Ishikawa (cell line): ENCODE data around the gene PIAS4.

ENCODE experiments used
- CEBPB ChIP-seq: IDR thresholded peaks from 2 replicates; pipeline ENCODE4 v1.6.1; 2012
- CREB1 ChIP-seq: IDR thresholded peaks from 2 replicates; pipeline ENCODE4 v1.6.1; 2012; ENCODE audit warnings: low read depth
- EGR1 ChIP-seq: IDR thresholded peaks from 2 replicates; pipeline ENCODE4 v1.6.1; 2012
- EP300 ChIP-seq: IDR thresholded peaks from 2 replicates; pipeline ENCODE4 v1.6.1; 2012; ENCODE audit warnings: borderline replicate concordance
- FOXM1 ChIP-seq: IDR thresholded peaks from 2 replicates; pipeline ENCODE4 v1.6.1; 2012; ENCODE audit warnings: low read depth, borderline replicate concordance
- MAX ChIP-seq: IDR thresholded peaks from 2 replicates; pipeline ENCODE4 v1.6.1; 2012
- NFIC ChIP-seq: IDR thresholded peaks from 2 replicates; pipeline ENCODE4 v1.6.1; 2012
- RAD21 ChIP-seq: IDR thresholded peaks from 2 replicates; pipeline ENCODE4 v1.6.1; 2012; ENCODE audit warnings: low read depth
- REST ChIP-seq: IDR thresholded peaks from 2 replicates; pipeline ENCODE4 v1.6.1; 2012; ENCODE audit warnings: low read depth, mild to moderate bottlenecking
- TAF1 ChIP-seq: IDR thresholded peaks from 2 replicates; pipeline ENCODE4 v1.6.1; 2012; ENCODE audit warnings: low read depth, mild to moderate bottlenecking
- TCF12 ChIP-seq: IDR thresholded peaks from 2 replicates; pipeline ENCODE4 v1.6.1; 2012; ENCODE audit warnings: low read depth
- TEAD4 ChIP-seq: IDR thresholded peaks from 2 replicates; pipeline ENCODE4 v1.6.1; 2012
- USF1 ChIP-seq: IDR thresholded peaks from 2 replicates; pipeline ENCODE4 v1.6.1; 2012
- YY1 ChIP-seq: IDR thresholded peaks from 2 replicates; pipeline ENCODE4 v1.6.1; 2012; ENCODE audit warnings: low read depth
- ZBTB7A ChIP-seq: IDR thresholded peaks from 2 replicates; pipeline ENCODE4 v1.6.1; 2012; ENCODE audit warnings: low read depth

Gene PIAS4

GRCh38 chr19:4077007-4077374, 69.5 kb downstream of the PIAS4 start:
- TF ChIP-seq YY1 = no peak
- no peak for TF ChIP-seq USF1
- no peak for TF ChIP-seq EGR1
- TF ChIP-seq TAF1 = no peak
- TF ChIP-seq ZBTB7A = no peak
- no peak for TF ChIP-seq RAD21
- TF ChIP-seq REST = no peak
- TF ChIP-seq MAX = no peak
- no peak for TF ChIP-seq TEAD4
- TF ChIP-seq TCF12 = no peak
- no peak for TF ChIP-seq CEBPB
- TF ChIP-seq CREB1 = no peak
- TF ChIP-seq NFIC = no peak
- TF ChIP-seq FOXM1 = no peak

GRCh38 chr19:4077800-4078684, 70.5 kb downstream of the PIAS4 start:
- no peak for TF ChIP-seq FOXM1

- TF ChIP-seq MAX = no peak
- no peak for TF ChIP-seq NFIC
- no peak for TF ChIP-seq CREB1
- TF ChIP-seq YY1 = no peak
- TF ChIP-seq FOXM1 = no peak
- no peak for TF ChIP-seq USF1
- no peak for TF ChIP-seq EP300
- TF ChIP-seq ZBTB7A = no peak
- TF ChIP-seq TEAD4 = no peak
- no peak for TF ChIP-seq EGR1
- no peak for TF ChIP-seq RAD21
- no peak for TF ChIP-seq TAF1
- no peak for TF ChIP-seq CEBPB
- no peak for TF ChIP-seq REST
- TF ChIP-seq TCF12 = no peak
Observed at GRCh38 chr19:4080473-4080872, 72.9 kb downstream of the PIAS4 start.

- TF ChIP-seq TCF12 = no peak
- TF ChIP-seq CREB1 = no peak
- no peak for TF ChIP-seq NFIC
- TF ChIP-seq MAX = no peak
- TF ChIP-seq EGR1 = no peak
- TF ChIP-seq TAF1 = no peak
- no peak for TF ChIP-seq CEBPB
- TF ChIP-seq USF1 = no peak
- no peak for TF ChIP-seq YY1
Observed at GRCh38 chr19:4081441-4082129, 74.0 kb downstream of the PIAS4 start.

GRCh38 chr19:4082172-4082571, 74.6 kb downstream of the PIAS4 start:
- TF ChIP-seq TAF1 (no peak), YY1 (no peak), REST (no peak), RAD21 (no peak), NFIC (no peak), TEAD4 (no peak), CREB1 (no peak), ZBTB7A (no peak), CEBPB (no peak), EP300 (no peak), TCF12 (no peak), MAX (no peak), FOXM1 (no peak), USF1 (no peak), EGR1 (no peak)
